PC-3 (cell line): ENCODE results near the gene UBE2H. TPM values are rescaled to one million over a fixed set of nuclear protein-coding genes. Genes with fewer than 3 reads are reported as not detected.

Source experiments
- ATAC-seq: fragments of 200-7000 bp; cut with Tn5 transposase; 2 replicates; pipeline ENCODE4 v1.9.1; 2020; ENCODE audit warnings: mild to moderate bottlenecking, moderate library complexity
- BruUV-seq: library from RNA; stranded (reverse); fragments of 400-500 nt; replicated peaks from 2 replicates; lab custom pipeline; 2021; lab: Mats Ljungman, UMichigan
- CTCF ChIA-PET: fragments of 300-600 bp; sonication (Branson Sonifier 250); formaldehyde crosslinking; loops from one replicate; lab custom pipeline; 2022; ENCODE audit warnings: antibody characterized with exemption; lab: Charles Lee
- POLR2A ChIA-PET: fragments of 300-600 bp; sonication (Branson Sonifier 250); formaldehyde crosslinking; loops from one replicate; lab custom pipeline; 2022; ENCODE audit warnings: antibody characterized with exemption; ENCODE audit not compliant: unreplicated experiment; lab: Charles Lee
- DNase-seq: peaks from one replicate; pipeline ENCODE4 v3.0.0-alpha.2; 2015
- H2AFZ ChIP-seq: fragments of 300-600 bp; sonication (generic); 2 replicates; pipeline ENCODE4 v1.6.0; 2016; ENCODE audit warnings: antibody characterized with exemption, low read length
- H3F3A ChIP-seq: fragments of 300-600 bp; sonication (generic); one replicate; pipeline ENCODE4 v1.6.0; 2017; ENCODE audit warnings: antibody characterized with exemption, low read length, control low read depth, mild to moderate bottlenecking; ENCODE audit not compliant: unreplicated experiment
- H3K27ac ChIP-seq: fragments of 300-600 bp; sonication (generic); 2 replicates; pipeline ENCODE4 v1.5.1; 2016; ENCODE audit warnings: mild to moderate bottlenecking, low read length
- H3K27me3 ChIP-seq: fragments of 300-600 bp; sonication (generic); 2 replicates; pipeline ENCODE4 v1.6.1; 2016; ENCODE audit warnings: low read length, mixed read lengths
- H3K36me3 ChIP-seq: fragments of 300-600 bp; sonication (generic); 2 replicates; pipeline ENCODE4 v1.6.1; 2016; ENCODE audit warnings: low read depth, mixed run types, low read length, mixed read lengths
- H3K4me1 ChIP-seq: fragments of 300-600 bp; sonication (generic); 2 replicates; pipeline ENCODE4 v1.5.1; 2016; ENCODE audit warnings: low read length; ENCODE audit not compliant: insufficient read depth
- H3K4me2 ChIP-seq: fragments of 300-600 bp; sonication (generic); 2 replicates; pipeline ENCODE4 v1.6.0; 2016; ENCODE audit warnings: low read length
- H3K4me3 ChIP-seq: fragments of 300-600 bp; sonication (generic); 2 replicates; pipeline ENCODE4 v1.5.1; 2016; ENCODE audit warnings: mild to moderate bottlenecking, low read length, mixed read lengths
- H3K79me2 ChIP-seq: fragments of 300-600 bp; sonication (generic); 2 replicates; pipeline ENCODE4 v1.6.1; 2017; ENCODE audit warnings: low read length, mixed read lengths
- H3K9ac ChIP-seq: fragments of 300-600 bp; sonication (generic); 2 replicates; pipeline ENCODE4 v1.6.0; 2016; ENCODE audit warnings: mild to moderate bottlenecking, low read length
- H3K9me2 ChIP-seq: fragments of 300-600 bp; sonication (generic); replicated peaks from 2 replicates; pipeline ENCODE4 v1.6.1; 2016; ENCODE audit warnings: mixed run types, low read length, mixed read lengths
- H3K9me3 ChIP-seq: fragments of 300-600 bp; sonication (generic); 2 replicates; pipeline ENCODE4 v1.6.1; 2016; ENCODE audit warnings: low read length, mixed read lengths
- H4K20me1 ChIP-seq: fragments of 300-600 bp; sonication (generic); 2 replicates; pipeline ENCODE4 v1.6.1; 2016; ENCODE audit warnings: low read length, mixed read lengths
- EZH2 ChIP-seq: fragments of 300-600 bp; sonication (generic); IDR thresholded peaks from one replicate; pipeline ENCODE4 v1.6.1; 2017; ENCODE audit warnings: antibody characterized with exemption, mild to moderate bottlenecking, low read length; ENCODE audit not compliant: unreplicated experiment
- EZH2phosphoT487 ChIP-seq: fragments of 300-600 bp; sonication (generic); IDR thresholded peaks from 2 replicates; pipeline ENCODE4 v1.6.1; 2018; ENCODE audit warnings: mild to moderate bottlenecking, antibody characterized with exemption, low read length, borderline replicate concordance
- intact Hi-C: fragments of 100-400 bp; cut with micrococcal nuclease; formaldehyde crosslinking; loops from 2 replicates; pipeline ENCODE4 v1.9.0; 2023
- total RNA-seq: library from RNA; depleted of rRNA; stranded (reverse); fragments of >200 nt; gene quantifications from 2 replicates; pipeline ENCODE4 v1.2.3, GENCODE V29; 2014
- TF ChIP-seq, protein P1 (sequence below): fragments of 300-600 bp; sonication (generic); conservative IDR thresholded peaks from 2 replicates; pipeline ENCODE4 v1.5.1; 2017; ENCODE audit warnings: antibody characterized with exemption, low read depth, mild to moderate bottlenecking, low read length

The UBE2H gene
- total RNA-seq, 1 experiment from 2014 or later: 62.5 TPM

DNA sequence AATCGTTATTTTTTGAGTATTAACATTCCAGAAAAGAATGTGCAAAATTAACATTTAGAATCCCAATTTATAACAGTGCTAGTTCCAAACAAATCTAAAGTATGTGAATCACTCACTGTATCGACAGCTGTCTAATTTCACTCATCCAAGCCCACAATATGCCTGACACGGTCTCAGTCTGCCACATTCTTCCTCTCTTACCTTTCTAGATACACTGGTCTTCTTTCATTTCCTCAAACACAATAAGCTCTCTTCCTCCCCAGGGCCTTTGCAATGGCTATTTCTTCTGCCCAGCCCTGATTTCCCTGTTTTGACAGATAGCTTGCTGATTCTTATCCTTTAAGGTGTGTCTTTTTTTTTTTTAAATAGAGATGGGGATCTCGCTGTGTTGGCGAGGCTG lies 48.8 kb downstream of the UBE2H start:
- H3K4me2 ChIP-seq: no peak overlapping the region
- H3K9me3 ChIP-seq: no peaks in the 10 kb centered on the region
- no peak overlapping the region for H2AFZ ChIP-seq
- H3K27ac ChIP-seq: no peak overlapping the region
- CTCF ChIA-PET: no interaction called here
- H3K9me2 ChIP-seq: no peaks in the 10 kb centered on the region
- H3K27me3 ChIP-seq: no peaks in the 10 kb centered on the region
- H3K36me3 ChIP-seq: peaks cover 4% of the 10 kb centered on the region
- ATAC-seq: no peak
- H3F3A ChIP-seq: peaks cover 4% of the 10 kb centered on the region
- POLR2A ChIA-PET: no interaction called here
- no peak overlapping the region for H3K9ac ChIP-seq
- peaks cover 39% of the 10 kb centered on the region for H3K4me1 ChIP-seq
- TF ChIP-seq, protein P1, sequence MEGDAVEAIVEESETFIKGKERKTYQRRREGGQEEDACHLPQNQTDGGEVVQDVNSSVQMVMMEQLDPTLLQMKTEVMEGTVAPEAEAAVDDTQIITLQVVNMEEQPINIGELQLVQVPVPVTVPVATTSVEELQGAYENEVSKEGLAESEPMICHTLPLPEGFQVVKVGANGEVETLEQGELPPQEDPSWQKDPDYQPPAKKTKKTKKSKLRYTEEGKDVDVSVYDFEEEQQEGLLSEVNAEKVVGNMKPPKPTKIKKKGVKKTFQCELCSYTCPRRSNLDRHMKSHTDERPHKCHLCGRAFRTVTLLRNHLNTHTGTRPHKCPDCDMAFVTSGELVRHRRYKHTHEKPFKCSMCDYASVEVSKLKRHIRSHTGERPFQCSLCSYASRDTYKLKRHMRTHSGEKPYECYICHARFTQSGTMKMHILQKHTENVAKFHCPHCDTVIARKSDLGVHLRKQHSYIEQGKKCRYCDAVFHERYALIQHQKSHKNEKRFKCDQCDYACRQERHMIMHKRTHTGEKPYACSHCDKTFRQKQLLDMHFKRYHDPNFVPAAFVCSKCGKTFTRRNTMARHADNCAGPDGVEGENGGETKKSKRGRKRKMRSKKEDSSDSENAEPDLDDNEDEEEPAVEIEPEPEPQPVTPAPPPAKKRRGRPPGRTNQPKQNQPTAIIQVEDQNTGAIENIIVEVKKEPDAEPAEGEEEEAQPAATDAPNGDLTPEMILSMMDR: no peak
- TF ChIP-seq EZH2phosphoT487 (no peak), EZH2 (no peak)
- no peak overlapping the region for H3K4me3 ChIP-seq
- intact Hi-C loops: no loop called here
- DNase-seq: no peak
- peaks cover 52% of the 10 kb centered on the region for H3K79me2 ChIP-seq
- no TSS peak for BruUV-seq
- no peaks in the 10 kb centered on the region for H4K20me1 ChIP-seq

DNA sequence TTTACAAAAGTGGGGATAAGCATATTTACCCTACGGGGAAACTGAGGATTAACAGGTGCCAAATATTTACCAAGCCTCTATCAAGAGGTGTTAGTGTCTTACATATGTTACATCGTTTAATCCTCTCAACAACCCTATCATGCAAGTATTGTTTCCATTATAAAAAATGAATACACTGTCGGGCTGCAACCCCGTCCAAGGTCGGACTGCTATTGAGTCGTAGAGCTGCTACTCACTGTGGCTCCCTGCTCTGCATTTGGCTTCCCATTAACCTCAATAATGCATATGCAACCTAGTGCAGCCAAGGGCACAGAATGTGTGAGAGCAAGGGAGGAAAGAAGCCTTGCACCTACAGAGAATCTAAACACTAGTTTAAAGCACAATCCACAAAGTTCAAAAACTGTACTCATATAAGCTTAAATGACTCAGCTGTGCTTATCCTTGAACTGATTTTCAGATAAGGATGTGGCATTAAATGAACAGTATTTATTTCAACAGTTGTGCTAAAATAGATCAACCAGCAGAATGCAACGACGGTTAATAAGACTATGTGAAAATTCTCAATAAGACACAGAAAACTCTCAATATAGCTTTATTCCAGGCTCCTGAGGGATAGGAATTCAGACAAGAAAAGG lies 49.9 kb downstream of the UBE2H start:
- ChIA-PET CTCF (no interaction called here), POLR2A (no interaction called here)
- Histone ChIP-seq H2AFZ (no peak overlapping the region), H3K9me3 (no peaks in the 10 kb centered on the region), H3K79me2 (peaks cover 46% of the 10 kb centered on the region), H3K27ac (no peak overlapping the region), H4K20me1 (no peaks in the 10 kb centered on the region), H3K9me2 (no peaks in the 10 kb centered on the region), H3K27me3 (no peaks in the 10 kb centered on the region), H3K4me2 (no peak overlapping the region), H3K36me3 (peaks cover 4% of the 10 kb centered on the region), H3K4me1 (peaks cover 31% of the 10 kb centered on the region), H3K4me3 (no peak overlapping the region), H3F3A (peaks cover 4% of the 10 kb centered on the region), H3K9ac (no peak overlapping the region)
- ATAC-seq (no peak), DNase-seq (peak; percentile 9)
- BruUV-seq: no TSS peak
- TF ChIP-seq, protein P1: no peak
- TF ChIP-seq EZH2phosphoT487 (no peak), EZH2 (no peak)
- intact Hi-C loops: no loop called here

DNA sequence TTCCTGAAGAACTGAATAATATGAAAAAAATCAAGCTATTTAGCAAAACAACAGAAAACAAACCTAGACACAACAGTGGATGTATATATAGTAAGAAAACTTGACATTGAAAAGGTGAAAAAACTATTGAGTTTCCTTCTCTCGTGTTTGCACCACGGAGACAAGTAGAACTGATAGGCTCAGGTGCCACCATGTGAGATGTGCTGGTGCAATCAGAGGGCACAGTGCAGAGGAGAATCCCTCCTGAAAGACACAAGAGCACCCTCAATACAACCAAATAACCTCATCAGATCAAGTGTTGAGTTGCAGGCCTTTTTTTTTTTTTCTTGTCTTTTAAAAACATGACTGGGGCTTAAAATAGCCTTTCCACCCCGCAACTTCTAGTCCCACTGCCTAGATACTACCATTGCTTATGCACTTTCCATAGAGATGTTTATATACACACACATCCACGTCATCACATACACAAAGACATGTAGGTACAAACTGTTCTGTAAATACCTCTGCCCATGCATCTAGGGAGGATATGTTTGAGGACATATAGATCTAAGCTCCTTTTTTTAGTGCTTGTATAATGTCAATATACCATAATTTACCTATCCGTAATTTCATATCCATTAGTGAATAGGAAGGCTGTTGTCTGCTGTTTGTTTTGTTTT lies 54.1 kb downstream of the UBE2H start:
- no peak overlapping the region for H3K4me2 ChIP-seq
- H2AFZ ChIP-seq: no peak overlapping the region
- H3K4me1 ChIP-seq: peaks cover 25% of the 10 kb centered on the region
- no peak for ATAC-seq
- peaks cover 4% of the 10 kb centered on the region; the same call in 1 of the 2 replicates for H3K36me3 ChIP-seq
- ChIA-PET POLR2A (no interaction called here), CTCF (no interaction called here)
- no peak for DNase-seq
- peaks cover 33% of the 10 kb centered on the region for H3K79me2 ChIP-seq
- H3K9me2 ChIP-seq: no peaks in the 10 kb centered on the region
- H3K9ac ChIP-seq: no peak overlapping the region
- no peaks in the 10 kb centered on the region for H4K20me1 ChIP-seq
- TF ChIP-seq EZH2: no peak
- H3K9me3 ChIP-seq: no peaks in the 10 kb centered on the region
- H3F3A ChIP-seq: no peaks in the 10 kb centered on the region
- no TSS peak for BruUV-seq
- intact Hi-C loops: no loop called here
- H3K4me3 ChIP-seq: no peak overlapping the region
- H3K27me3 ChIP-seq: no peaks in the 10 kb centered on the region
- no peak overlapping the region for H3K27ac ChIP-seq
